Hematopoietic multipotent progenitor cell treated with erythropoietin and hydrocortisone succinate and interleukin-3 and kit ligand, for 17 days (in vitro differentiated cells): ENCODE results near the gene MAP1LC3B.
"Not testable (repeated sequence)": the region's sequence is repeated elsewhere in the genome, so short reads cannot be mapped to it uniquely, and the experiment has no call there.

Experiments used
- DNase-seq: peaks from one replicate; pipeline ENCODE4 v3.0.0-alpha.2; 2015; ENCODE audit warnings: low spot score

The MAP1LC3B gene

DNA sequence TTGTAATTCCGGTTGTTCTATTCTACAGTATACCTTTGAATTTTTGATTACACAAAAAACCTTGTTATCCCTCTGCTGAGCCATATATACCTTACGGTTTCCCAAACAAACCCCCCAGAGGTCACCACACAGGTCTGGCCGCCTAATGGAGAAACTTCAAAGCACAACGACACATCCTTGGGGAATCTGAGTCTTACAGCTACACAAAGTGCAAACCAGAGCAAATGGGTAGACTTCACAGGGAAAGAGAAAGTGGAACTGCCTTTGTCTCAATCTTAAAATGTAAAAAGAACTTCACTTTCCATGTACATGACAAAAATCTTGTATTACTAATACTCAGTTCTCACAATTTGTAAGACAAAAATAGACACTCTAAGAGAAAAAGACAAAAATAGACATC is 11.3 kb upstream of the MAP1LC3B start:
- no peak for DNase-seq

DNA sequence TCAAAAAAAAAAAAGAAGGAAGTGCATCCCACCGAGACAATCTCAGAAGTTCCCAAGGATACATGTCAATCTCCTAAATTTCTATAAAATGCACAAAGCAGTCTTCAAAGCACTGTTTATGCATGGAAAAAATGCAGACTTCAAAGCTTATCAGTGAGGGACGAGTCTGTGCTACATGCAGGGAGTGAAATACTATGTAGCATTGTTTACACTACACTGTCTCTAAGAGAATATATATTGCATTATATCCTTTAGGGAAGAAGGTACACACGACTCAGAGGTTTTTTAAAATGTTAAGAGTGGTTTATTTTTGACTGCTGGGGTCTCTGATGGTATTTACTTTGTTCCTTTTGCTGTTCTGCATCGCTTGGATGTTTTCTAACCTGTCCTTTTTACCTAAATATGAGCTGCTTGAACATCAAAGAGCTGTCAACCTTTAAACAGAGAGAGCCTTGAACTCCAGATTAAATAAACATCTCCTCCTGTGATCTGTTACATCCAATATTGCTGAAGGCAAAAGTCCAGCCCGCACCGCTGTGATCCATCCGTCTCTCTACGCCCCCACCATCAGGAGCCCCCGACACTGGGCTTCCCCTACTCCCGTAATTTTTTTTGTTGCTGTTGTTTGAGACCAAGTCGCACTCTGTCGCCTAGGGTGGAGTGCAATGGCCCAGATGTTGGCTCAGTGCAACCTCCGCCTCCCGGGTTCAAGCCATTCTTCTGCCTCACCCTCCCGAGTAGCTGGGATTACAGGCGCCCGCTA is 9.9 kb upstream of the MAP1LC3B start:
- no peak for DNase-seq

DNA sequence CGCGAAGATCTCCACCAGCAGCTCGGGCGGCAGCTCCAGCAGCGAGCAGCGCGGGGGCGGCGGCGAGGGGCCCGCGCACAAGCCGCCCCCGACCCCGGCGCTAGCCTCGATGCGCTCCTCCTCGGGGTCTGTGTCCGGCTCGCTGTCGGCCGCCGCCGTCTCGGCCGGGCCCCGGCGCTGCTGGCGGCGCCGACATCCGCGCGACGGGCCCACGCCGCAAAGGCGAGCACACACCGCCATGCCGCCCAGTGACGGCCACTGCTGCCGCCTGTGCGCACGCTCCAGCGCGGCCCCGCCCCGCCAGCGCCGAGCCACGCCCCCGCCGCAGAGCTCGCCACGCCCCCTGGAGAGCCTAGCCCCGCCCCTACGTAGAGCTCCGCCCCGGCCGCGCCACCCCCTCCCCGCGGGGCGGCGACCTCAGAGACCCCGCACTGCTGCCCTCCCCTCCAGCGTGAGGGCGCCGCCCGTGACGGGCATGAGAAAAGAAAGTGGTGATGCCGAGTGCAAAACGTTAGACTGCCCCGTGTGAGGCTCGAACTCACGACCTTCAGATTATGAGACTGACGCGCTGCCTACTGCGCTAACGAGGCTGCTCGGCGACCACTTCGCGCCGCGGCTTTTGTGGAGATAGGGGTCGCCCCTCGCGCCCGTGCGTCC is 8.5 kb upstream of the MAP1LC3B start, which contains the start of gene FBXO31:
TSS of gene FBXO31 (minus strand) at position 272 of the 657 bp plus-strand sequence. CDS start at position 240, 32 bp downstream.
- peak; percentile 86 for DNase-seq

DNA sequence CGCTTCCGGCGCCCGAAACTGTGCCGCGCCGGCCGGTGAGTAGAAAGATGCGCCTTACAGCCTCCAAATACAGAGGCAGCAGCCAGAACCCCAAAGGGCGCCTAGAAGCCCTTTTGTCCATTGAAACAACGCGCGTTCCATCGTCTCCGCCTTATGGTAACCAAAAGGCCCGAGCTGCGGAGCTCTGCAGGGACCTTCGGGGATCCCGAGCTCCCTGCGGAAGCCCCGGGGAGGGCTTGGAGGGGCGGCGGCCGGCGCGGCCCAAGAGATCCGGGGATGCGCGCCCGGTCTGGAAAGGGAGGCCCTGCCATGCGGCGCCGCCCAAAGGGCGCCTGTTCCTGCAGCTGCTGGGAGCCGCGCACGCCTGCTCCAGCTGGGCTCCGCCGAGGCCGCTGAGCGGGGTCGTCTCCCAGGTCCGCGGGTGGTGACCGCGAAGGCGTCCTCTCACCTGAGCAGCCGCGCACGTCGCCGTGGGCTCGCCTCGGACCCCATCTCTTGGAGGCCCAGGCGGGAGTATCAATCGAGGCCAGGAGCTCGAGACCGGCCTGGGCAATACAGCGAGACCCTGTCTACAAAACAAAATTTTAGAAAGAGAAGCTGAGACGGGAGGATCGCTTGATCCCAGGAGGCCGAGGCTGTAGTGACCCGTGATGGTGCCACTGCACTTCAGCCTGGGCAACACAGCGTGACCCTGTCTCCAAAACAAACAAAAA is 7.8 kb upstream of the MAP1LC3B start:
- DNase-seq, result no peak

DNA sequence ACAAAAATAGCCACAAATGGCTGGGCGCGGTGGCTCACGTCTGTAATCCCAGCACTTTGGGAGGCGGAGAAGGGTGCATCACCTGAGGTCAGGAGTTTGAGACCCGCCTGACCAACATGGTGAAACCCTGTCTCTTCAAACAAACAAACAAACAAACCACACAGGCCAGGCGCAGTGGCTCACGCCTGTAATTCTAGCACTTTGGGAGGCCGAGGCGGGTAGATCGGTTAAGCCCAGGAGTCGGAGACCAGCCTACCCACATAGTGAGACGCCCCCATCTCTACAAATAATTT is 7.3 kb upstream of the MAP1LC3B start:
- not testable (repeated sequence) for DNase-seq

DNA sequence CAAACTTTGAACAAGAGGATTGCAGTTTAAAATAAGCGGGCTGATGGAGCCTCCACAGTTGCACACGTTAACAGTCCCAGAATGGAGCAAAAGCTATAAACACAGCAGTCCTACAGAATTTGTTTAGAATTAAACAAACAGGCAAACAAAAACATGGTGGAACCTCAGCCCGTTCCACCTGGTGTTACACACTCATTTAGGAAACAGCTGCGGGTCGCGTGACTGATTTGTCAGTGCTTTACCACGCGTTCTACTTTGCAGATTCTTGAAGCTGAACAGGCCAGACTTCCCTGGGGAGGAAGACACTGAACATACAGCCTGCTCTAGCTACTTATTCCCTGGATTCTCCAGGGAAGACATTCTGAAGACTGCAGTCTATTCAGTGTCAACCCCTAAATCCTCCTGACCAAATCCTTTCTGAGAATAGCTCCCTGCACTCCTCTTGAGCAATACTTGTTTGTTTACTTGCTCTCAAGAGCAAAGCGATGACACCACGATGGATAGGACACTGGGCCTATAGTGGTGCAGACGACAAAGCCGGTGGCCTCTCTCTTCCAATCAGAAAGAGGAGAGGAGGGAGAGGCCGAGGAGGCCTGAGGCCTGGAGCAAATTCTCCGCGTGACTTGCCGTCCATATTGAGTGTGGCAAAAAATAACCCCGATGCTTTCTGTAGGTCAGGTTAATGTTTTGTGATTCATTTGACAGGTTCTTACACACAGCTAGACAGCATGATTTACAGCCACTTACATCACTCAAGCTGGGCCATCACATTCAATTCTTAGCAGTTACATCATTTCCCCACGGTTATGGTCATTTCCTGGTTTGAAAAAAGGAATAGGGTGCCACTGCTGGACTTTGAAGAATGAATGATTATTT is 4.0 kb upstream of the MAP1LC3B start:
- DNase-seq, result peak; percentile 99

DNA sequence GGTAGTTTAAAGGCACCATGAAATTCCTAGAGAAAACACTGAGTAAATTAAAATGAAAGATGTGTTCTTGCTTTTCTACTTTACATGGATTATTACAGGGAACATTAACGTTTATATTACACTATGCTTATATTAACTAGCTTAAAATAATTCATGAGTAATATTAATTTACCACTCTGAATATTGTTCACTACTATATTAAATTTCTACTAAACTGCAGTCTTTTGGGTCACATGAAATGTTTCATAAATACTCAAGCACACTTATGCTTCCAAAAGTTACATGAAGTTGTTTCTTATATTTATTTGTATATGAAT is 3.4 kb upstream of the MAP1LC3B start:
- no peak for DNase-seq

DNA sequence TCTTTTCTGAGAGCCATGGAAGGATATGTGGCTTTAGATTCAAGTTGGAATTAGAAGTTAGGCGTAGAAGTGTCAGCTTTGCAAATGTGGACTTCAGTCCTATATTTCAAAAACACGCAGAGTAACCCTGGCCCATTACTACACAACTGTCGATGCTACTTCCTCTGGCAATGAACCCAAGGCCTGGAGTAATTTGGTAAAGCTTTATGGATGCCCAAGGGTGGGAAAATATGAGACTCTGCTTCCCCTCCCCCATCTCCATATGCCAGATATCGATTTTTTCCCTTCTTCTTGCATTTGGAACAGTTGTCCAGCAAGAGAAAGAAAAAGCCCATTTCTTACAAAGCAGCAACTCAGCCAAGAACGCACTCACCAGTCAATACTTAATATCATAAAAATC is 2.9 kb upstream of the MAP1LC3B start:
- no peak for DNase-seq

DNA sequence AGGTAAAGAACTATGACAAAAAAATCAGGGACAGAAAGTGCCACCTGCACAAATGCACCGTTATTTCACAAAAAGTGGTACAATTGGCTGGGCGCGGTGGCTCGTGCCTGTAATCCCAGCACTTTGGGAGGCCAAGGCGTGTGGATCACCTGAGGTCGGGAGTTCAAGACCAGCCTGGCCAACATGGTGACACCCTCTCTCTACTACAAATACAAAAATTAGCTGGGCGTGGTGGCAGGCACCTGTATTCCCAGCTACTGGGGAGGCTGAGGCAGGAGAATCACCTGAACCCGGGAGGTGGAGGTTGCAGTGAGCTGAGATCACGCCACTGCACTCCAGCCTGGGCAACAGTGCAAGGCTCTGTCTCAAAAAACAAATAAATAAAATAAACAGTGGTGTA is 2.2 kb upstream of the MAP1LC3B start:
- DNase-seq, result not testable (repeated sequence)

DNA sequence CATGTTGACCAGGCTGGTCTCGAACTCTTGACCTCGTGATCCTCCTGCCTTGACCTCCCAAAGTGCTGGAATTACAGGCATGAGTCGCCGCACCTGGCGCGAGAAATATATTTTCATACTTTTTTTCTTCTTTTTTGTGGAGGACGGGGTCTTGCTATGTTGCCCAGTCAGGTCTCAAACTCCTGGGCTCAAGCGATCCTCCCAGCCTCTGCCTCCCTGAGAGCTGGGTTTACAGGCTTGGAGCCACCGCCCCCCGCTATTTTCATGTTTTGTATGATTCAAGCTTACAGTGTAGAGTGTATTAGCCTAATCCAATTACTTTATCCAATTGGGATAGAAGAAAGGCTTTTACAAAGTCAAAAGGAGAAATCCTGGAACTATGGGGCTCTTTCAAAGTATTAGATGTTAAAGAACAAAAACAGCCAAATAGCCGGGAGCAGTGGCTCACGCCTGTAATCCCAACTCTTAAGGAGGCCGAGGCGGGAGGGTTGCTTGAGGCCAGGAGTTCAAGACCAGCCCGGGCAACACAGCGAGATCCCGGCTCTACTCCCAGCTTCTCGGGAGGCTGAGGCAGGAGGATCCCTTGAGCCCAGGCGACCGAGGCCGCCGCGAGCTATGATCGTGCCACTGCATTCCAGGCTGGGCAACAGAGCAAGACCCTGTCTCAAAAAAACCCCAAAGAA is 1.4 kb upstream of the MAP1LC3B start:
- no peak for DNase-seq

DNA sequence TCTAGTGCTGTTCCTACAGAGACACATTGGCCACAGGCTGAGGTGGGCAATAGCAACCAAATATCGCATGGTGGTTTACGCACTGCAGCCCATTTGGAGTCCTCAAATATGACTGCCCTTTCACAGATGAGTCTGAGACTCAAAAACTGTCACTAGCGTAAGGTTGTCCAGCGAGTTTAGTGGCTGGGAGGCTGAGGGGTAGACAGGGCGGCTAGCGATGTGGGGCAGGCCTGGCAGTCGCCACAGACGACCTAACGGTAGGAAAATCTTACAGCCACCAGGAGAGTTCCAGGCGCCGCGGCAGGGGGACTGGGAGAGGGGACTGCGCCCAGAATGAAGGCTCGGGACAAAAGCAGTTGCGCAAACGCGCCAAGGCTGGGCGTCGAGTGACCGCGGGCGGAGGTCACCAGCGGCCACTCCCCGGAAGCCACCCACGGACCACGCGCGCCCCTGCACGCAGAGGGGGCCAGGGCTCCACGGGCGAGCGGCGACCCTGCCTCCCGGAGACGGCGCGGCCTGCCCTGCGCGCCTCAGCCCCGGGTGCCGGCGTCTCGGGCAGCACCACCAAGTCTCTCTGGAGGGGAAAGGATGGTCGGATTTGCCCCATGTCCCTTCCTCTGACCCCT is 699 bp upstream of the MAP1LC3B start:
- peak; percentile 57 for DNase-seq

DNA sequence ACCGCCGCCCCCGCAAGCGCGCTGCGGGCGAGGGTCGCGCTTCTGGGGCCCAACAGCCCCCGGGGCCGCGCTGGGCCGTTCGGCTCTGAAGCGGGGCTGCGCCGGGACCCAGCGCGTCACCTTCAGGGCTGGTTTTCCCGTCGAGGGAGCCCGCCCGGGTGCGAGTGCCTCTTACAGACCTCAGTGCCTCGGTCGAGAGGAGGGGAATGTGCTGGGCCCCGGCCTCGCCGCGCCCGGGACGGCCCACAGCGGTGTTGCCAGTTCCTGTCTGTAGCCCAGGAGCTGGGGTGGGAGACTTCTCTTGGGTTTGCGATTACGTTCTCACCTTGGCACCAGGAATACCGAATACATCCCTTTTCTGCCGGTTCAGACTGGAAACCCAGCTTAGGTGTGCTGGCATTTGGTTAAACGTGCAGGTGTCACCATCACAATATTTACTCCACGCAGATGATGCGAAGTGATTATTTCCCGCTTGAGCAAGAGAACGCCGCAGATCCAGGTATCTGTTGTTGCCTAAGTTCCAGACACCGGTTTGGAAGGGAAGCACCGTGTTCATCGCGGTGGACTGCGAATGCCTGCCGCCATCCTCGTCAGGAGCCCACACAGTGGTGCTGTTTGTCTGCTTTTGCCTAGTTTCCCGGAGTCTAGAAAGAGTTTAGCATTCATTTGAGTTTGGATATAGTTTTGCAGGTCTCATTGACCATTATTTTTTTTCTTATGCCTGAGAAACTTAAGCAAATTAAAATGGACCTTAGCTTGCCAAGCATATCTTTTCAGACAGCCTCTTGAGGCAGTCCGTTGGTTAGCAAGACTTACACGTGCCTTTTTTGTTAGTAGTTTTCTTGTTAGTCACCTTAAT is 914 bp downstream of the MAP1LC3B start:
- peak; percentile 68 for DNase-seq

DNA sequence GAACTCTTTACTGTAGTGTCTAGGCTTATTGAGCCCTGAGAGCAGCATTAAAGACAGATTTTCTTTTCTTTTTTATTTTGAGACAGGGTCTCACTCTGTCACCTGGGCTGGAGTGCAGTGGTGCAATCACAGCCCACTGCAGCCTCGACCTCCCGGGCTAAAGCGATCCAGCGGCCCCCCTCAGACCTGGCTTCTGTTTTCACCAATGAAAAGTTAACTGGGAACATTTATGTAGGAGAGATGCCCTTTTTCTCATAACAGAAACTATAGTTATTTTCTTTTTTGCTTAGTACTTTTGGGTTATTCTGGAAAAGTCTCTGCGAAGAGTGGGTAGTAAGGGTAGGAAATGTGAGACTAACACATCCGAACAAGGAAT is 1.5 kb downstream of the MAP1LC3B start:
- no peak for DNase-seq

DNA sequence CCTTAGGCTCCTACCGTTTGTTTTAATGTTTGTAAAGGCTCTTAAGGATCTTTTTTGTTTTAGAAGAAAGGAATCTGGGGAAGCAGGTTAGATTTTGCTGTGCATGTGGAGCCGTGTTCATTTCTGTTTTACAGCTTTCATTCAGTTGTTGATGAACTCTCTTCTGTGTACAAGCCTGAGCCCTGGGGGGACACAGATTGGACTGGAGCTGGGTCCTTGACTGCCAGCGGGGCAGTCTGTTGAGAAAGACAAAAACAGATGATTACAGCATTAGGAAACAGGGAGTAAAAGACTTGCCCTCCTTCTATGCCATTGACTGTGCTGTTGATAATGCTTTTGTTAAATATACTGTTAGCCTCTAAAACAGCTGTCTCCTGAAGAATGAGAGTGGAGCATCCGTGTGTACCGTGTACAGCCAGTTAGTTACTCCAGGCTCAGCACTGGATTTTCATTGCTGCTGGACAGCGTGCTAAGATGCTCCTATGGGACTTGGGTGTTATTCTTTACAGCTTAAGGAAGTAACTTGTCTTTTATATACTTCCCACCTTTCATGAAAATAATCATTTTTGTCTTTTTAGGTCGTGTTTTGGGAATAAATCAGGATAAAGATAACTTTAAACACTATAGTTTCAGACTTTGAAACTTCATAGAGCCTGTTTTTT is 3.2 kb downstream of the MAP1LC3B start:
- DNase-seq, result no peak

DNA sequence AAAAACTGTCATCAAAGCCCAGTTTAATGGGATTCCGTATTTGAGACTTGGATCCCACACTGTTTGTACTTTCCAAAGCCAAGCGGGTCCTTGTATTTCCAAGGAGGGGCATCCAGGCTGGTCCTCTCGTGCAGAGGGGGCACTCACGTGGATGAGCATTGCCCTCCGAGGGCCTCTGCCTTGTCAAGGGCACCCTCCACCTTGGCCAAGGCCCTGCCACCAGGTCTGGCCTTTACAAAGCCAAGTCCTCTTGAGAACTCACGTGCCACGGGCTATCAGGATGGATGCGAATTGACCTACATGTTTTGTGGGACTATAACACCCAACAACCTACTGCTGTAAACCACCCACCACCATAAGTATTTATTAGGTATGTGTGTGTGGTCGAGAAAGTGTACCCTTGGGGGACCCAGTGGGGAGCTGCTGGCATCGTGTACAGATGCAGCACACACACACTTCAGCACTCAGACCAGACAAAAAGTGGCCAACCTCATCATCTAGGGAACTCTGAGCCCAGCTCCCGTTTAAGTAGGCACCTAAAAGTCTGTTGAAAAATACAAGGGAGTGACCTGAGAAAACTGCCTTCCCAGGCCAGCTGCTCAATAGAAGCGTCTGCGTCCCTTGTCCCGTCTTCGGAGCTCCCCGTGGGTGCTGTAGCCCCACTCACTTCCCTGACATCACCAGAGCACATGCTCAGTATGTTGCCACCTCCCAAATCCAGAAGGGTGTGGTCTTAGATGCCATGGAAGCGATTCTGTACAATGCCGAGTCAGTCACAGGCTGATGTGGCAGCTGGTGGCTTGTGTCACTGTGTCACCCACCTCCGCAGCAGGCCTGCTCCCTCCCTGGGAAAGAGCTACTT is 12.9 kb downstream of the MAP1LC3B start:
- DNase-seq, result no peak

DNA sequence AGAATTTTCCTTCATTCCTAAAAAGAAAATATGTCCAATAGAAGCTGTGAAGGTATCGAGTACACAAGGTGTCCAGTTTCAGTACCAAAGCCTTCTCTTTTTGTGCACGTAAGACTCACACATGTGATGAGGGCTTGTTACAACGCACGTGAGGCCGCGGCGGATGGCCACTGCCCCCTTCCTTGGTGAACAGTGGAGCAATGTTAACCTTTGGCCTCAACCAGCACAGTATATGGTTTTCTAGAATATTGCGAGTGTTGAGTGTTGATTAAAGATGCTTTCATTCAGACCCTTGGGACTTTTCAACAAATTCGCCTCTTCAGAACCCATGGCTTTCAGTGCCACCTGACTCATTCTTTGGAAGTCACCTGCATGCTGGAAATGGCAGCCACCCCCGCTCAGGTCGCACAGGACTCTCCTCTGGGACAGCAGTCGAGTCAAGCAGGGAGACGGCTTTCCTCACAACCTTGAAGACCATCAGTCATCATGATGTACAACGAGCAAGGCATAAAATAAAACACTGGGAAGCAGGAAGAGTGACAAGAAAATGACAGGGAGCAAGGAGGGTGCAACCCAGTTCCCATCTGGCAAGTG is 14.5 kb downstream of the MAP1LC3B start:
- no peak for DNase-seq

DNA sequence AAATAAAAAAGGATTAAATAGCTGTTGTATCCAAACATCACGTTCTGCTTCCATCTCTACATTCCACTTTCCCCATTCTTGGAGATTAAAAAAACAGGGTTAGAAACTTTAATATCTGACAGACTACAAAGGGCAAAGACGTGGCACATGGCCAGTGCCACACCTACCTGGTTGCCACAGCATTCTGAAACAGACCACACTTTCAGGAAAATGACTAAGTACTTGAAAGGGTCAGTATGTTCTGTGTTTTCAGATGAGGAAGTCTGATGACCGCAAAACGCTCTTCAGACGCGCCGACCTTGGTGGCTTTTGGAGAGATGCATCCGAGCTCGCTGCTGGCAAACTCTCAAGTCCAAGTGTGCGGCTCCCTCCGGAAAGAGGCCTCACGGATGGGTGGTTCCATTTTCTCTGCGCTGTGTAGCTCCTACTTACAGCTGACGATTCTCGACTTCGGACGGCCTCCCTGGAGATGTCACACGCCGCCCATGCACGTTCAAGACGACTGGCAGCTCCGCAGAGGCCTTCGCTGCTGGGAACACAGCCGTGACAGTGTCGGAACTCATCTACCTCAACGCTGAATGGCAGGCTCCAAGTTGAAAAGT is 15.5 kb downstream of the MAP1LC3B start:
- no peak for DNase-seq

DNA sequence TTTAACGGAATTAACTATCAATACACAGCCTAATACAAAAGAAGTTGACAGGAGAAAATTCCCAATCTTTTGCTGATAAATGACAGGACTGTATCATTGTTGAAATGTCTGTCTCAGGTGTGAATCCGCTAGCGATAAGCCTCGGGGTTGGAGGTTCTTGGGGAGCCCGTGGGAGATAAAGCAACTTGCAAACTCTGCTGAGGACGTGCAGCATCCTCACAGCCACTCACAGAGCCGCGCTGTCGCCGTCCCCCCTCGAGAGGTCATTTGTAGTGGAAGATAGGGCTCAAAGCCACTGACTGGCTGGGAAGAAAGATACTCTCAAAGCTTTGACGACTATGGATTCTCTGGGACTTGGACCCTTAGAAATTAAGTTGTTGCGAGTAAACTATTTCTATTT is 17.0 kb downstream of the MAP1LC3B start:
- DNase-seq, result no peak
